ENCODE data around the gene TMEM150B.

GRCh38 chr19:55352549-55353145 lies 27.5 kb upstream of the TMEM150B start:
- TF ChIP-seq EZH2 (IDR thresholded peaks at IDR 0.05; ENCODE audit: low read length, missing control alignments): no peak
- TF ChIP-seq, protein P1, sequence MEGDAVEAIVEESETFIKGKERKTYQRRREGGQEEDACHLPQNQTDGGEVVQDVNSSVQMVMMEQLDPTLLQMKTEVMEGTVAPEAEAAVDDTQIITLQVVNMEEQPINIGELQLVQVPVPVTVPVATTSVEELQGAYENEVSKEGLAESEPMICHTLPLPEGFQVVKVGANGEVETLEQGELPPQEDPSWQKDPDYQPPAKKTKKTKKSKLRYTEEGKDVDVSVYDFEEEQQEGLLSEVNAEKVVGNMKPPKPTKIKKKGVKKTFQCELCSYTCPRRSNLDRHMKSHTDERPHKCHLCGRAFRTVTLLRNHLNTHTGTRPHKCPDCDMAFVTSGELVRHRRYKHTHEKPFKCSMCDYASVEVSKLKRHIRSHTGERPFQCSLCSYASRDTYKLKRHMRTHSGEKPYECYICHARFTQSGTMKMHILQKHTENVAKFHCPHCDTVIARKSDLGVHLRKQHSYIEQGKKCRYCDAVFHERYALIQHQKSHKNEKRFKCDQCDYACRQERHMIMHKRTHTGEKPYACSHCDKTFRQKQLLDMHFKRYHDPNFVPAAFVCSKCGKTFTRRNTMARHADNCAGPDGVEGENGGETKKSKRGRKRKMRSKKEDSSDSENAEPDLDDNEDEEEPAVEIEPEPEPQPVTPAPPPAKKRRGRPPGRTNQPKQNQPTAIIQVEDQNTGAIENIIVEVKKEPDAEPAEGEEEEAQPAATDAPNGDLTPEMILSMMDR (conservative IDR thresholded peaks at IDR 0.05 in 1 of 2, IDR thresholded peaks at IDR 0.05 in 1 of 2; ENCODE audit: low read depth in 1 of 2, low read length in 2 of 2): no peak

Data from fibroblast of lung (primary cell).